NCI-H187 (cell line): ENCODE data around the gene CORO6.
A peak's percentile ranks its signal among the peaks of the same experiment; 100 is the strongest.

ENCODE experiments used
- DNase-seq, 2 experiments: peaks; one replicate each; lab custom pipeline; 2025; lab: John Stamatoyannopoulos, UW

Gene CORO6

DNA sequence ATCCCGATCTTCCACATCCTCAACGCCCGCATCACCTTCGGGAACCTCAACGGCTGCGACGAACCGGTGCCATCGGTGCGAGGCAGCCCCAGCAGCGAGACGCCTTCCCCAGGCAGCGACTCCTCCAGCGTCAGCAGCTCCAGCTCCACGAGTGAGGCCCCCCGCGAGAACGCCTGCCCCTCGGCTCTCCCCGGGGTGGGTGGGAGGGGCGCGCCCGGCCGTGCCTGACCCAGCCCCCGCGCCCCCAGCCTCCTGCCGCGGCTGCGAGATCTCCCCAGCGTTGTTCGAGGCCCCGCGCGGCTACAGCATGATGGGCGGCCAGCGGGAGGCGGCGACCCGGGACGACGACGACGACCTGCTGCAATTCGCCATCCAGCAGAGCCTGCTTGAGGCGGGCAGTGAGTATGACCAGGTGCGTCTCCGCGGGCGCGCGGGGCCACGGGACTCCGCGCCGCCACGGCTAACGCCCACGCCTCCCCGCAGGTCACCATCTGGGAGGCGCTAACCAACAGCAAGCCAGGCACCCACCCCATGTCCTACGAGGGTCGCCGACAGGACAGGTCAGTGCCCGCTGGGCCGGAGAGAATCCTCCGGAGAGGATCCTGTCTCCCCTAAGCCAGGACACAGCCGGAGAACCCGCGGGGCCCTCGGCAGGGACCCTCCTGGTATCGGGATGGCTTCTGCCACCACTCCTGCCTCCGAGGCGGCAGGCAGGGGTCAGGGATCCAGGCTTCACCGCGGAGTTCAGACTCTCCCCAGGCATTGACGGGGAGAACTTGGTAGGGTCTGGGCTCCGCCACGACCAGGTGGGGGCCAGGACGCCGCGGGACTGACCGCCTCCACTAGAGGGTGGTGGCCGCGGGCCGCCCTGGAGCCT, 10.1 kb downstream of the CORO6 start:
- no peak for DNase-seq

DNA sequence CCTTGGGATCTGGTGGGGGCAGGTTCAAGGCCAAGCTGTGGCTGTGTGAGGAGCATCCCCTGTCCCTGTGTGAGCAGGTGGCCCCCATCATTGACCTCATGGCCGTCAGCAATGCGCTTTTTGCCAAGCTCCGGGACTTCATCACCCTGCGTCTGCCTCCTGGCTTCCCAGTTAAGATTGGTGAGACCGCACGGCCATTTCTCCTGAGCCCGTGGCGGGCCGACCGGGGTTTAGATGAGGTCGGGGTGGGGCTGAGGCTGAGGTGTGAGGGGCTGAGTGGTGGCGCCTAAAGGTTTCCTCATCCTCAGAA, 10.7 kb downstream of the CORO6 start:
- no peak for DNase-seq

GRCh38 chr17:29611351-29612093, 11.2 kb downstream of the CORO6 start:
- DNase-seq: no peak

DNA sequence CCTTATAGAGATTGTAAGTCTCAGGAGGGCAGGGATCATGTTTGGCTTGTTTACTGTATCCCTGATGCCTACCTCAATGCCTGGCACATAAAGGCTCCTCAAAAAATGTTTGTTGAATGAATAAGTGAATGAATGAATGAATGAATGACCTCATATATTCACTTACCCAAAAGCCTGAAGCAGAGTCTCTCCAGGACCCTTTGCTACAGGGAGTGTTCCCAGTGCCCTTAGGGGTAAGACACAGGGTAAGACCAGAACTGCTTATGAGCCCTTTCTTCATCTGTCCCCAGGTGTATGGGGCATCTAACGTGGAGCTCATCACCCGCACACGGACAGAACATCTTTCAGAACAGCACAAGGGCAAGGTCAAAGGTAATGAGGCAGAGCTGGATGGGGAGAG, 12.3 kb downstream of the CORO6 start:
- DNase-seq: no peak

DNA sequence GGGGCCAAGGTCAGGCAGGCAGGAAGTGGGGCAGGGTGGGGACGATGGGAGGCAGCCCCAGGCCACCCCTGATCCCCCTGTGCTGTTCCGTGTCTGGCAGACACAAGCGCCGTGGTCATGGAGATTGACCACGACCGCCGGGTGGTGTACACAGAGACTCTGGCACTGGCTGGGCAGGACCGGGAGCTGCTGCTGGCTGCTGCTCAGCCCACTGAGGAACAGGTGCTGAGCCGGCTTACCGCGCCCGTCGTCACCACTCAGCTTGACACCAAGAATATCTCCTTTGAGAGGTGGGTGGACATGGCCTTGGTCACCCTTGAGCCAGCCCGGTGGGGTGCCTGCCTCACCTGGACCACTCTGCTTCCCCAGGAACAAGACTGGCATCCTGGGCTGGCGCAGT, 13.7 kb downstream of the CORO6 start:
- DNase-seq: no peak

- no peak for DNase-seq
Observed at GRCh38 chr17:29607557-29608195, 15.0 kb downstream of the CORO6 start.

DNA sequence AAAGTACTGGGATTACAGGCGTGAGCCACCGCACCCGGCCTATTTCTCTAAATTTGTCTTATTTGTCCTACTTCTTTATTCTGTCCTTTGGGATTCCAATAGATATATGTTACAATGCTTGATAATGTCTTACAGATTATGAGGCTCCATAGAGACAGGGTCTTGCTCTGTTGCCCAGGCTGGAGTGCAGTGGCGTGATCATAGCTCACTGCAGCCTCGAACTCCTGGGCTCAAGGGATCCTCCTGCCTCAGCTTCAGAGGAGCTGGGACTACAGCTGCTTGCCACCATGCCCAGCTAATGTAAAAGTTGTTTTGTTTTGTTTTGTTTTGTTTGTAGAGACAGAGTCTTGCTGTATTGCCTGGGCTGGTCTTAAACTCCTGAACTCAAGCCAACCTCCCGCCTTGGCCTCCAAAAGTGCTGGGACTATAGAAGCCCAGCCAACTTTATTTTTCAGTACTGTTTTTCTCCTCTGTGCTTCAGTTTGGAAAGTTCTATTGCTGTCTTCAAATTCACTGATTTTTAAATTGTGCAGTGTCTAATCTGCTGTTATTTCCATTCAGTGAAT, 19.5 kb downstream of the CORO6 start:
- no peak for DNase-seq

DNA sequence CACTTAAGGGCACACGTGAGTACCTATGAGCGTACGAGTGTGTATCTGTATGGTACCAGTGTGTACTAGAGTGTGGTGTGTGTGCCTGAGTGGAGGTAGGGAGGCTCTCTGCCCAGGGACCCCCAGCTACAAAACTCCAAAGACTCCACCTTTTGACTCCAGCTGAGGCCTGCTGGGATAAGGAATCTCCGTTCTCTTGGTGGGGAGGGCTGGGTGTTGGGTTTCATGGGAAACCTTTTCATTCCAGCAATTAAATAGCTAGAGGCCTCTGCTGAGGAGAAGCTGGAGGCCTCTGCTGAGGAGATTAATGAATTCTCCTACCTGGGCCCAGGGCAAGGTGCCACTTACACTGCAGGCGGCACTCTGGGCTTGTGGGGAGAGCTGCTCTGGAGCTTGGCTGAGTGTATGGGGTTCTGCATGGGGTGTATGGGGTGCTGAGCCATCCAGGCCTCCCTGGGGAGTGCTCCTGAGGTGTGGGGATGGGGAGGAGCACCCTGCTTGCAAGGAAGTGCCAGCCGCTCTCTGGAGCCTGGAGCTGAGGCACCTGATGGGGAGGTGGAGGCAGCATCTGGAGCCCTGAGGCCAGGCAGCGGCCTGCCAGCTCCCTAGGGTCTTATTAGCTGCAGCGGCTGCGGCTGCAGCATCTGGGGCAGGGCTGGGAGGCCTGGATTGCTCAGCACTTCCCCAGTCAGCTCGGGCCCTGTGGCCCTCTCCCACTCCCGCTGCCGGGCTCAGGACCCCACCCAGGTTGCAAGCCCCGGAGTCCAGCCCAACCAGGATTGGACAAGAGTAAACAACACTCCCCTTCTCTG, 25.1 kb downstream of the CORO6 start:
- no peak for DNase-seq

DNA sequence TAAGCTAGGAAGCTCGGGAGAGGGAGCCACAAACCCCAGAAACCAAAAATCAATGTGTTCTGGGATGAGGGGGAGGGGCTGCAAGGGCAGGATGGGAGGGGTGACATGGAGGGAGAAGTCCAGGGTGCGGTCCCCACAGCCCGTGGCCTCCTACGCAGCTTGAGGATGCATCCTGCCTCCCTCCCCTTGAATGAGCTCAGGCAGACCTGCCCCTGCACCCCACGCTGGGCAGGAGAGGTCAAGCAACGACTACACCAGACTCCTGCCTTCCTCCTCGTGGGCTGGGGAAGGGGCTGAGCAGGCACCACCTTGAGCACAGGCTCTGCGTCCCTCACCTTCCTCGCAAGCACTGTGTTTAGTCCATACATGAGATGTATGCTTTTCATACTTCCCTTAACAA, 25.9 kb downstream of the CORO6 start:
- no peak for DNase-seq

GRCh38 chr17:29595943-29596774, 26.6 kb downstream of the CORO6 start:
- DNase-seq: no peak

- no peak for DNase-seq
Observed at GRCh38 chr17:29595107-29595942, 27.4 kb downstream of the CORO6 start.

GRCh38 chr17:29594519-29595090, 28.1 kb downstream of the CORO6 start:
- DNase-seq: no peak

GRCh38 chr17:29593591-29594518, 28.9 kb downstream of the CORO6 start:
- no peak for DNase-seq

DNA sequence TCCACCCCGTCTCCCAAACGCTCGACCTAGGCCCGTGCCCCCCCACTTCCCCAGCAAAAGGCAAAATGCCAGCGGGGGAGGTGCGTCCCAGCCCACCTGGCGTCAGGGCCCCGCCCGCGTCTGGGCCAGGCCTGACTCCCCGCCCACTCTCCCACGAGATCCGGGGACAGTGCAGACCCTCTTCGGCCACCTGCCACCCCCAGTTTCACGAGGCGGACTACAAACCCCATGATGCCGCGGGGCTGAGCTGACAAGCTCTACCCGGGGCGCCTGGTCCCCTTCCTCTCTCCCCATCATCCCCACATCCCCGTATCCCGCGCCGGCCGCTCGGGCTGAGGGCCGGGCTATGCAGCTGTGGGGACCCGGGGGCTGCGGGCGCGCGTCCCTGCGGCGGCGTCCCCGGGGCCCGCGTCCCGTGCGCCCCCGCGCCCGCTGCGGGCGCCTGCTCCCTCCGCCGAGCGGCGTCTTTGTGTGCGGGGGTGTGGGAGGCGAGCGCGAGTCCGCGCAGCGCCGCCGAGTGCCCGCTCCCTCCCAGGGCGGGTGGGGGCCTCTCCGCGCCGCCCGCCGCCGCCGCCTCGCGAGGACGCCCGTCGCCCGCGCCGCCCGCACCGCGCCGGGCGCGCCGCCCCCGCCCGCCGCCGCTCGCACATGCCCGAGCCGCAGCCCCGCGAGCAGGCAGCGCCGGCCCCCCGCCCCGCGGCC, 29.7 kb downstream of the CORO6 start, which contains the start of gene ANKRD13B:
TSS of gene ANKRD13B (plus strand) at position 283 of the 702 bp plus-strand sequence. CDS start 490 bp downstream, outside the sequence.
- peak in 1 of 2 experiments; percentile 28 for DNase-seq

DNA sequence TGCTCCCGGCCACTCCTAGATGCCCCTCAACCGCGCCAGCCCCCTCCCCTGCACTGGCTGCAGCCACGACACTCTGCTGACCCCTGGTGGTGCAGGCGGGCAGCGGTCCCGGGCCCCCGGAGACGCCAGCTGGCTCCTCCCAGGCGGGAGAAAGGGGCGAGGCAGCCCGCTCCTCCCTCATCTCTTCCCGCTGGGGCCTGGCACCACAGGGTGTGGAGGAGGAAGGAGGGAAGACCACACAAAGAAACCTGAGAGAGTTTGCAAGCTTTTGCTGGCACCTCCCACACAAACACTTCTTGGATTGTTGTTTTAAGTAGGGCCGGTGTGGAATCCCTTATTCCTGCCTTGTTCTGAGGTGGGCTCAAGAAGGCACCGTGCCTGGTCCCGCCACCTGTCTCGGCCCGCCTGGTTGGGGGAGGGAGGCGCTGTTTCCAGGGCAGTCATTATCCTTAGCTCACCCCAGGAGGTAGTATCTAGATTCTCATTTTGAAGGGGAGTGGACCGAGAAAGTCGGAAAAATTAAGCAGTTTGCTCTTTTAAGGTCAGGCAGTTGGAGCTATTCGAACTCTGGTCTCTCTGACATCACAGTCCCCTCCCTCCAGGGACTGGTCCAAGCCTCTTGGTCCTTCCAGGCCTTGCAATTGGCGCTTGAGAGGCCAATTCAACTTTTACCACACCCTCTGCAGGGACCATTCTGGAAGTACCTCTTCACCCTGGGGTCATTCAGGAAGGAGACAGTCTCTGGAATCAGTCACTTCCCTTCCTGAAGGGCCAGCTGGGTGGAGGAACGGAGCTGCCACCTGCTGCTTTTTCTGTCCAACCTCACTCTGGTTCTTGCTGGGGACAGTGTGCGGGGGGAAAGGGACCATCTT, 30.7 kb downstream of the CORO6 start:
- peak; percentile 77 to 82 for DNase-seq

DNA sequence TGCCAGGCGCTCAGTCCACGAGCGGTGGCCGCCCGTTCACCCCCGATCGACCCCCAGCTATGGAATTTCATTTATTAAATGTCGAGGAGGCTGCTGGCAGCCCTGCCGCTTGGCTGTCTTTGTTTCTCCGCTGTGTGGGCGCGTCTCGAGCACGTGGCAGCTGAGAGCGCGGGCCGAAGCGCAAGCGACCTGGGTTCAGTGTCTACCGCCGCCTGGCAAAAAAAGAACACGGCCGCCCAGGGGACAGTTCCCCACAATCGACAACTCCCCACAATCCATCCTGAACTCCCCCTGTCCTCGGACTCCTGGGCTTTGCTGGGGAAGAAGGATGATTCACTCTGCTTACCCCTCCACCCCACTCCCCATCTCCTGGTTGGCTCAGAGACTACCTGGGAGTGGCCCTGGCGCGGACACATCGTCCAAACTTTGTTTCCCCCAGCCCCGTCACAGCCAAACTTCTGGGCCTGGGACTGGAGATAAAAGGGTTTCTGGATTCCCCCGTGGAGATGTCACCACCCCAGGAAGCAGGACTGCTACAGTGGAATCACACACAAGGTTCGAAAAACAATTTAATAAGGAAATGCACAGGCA, 31.5 kb downstream of the CORO6 start:
- no peak for DNase-seq
